Body of pancreas (tissue), 4 donors: ENCODE results near the gene EN2.

Source experiments
- CTCF ChIP-seq, 7 experiments: fragments of 450-650 bp in 4 of 7; fragments of 200-600 bp in 3 of 7; sonication (generic) in 3 of 7; IDR thresholded peaks; one replicate each; pipeline ENCODE4 v1.5.1; 2016 to 2019; ENCODE audit warnings: antibody characterized with exemption in 7 of 7
- POLR2A ChIP-seq, 3 donors: fragments of 450-650 bp; IDR thresholded peaks; one replicate each; pipeline ENCODE4 v1.6.1; 2016; ENCODE audit warnings: antibody characterized with exemption in 3 of 3, mild to moderate bottlenecking in 2 of 3

DNA sequence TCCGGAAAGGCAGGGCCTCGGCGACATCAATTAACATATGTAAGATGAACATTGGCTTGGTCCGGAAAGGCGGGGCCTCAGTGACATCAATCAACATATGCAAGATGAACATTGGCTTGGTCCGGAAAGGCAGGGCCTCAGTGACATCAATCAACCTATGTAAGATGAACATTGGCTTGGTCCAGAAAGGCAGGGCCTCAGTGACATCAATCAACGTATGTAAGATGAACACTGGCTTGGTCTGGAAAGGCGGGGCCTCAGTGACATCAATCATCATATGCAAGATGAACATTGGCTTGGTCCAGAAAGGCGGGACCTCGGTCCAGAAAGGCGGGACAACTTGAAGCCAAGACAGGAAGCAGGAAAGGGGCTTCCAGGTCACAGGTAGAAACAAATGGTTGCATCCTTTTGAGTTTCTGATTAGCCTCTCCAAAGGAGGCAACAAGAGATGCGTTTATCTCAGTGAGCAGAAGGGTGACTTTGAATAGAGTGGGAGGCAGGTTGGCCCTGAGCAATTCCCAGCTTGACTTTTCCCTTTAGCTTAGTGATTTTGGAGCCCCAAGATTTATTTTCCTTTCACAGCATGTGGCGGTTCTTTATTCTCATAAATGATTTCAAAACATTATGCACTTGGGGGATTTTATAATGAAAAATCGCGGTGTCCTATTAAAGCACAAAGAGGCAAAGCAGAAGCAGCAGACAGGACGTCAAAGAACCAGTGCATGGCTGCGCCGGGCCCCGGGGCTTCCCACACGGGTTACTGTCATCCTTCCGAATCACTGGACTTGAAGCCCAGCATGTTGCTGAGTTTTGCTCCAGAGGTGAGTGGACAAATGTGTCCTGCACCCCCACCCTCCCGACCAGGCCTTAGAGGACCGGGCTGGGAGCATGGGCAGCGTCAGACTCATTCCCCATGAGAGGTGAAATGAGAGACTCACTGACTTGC lies 43.1 kb upstream of the EN2 start:
- TF ChIP-seq CTCF (IDR thresholded peaks at IDR 0.05) (no peak), POLR2A (IDR thresholded peaks at IDR 0.05) (no peak)
